GM23338 (cell line): ENCODE measurements around the gene MED17. TPM values are rescaled to one million over a fixed set of nuclear protein-coding genes. Genes with fewer than 3 reads are reported as not detected.

Source experiments
- ATAC-seq: fragments of 200-7000 bp; cut with Tn5 transposase; 3 replicates; pipeline ENCODE4 v1.9.1; 2020
- DNase-seq: peaks from one replicate; pipeline ENCODE4 v3.0.0-alpha.2; 2015; ENCODE audit warnings: low spot score
- H2AFZ ChIP-seq: fragments of 200-600 bp; sonication (generic); 2 replicates; pipeline ENCODE4 v1.8.0; 2016; ENCODE audit warnings: antibody characterized with exemption, mild to moderate bottlenecking, moderate library complexity
- H3F3A ChIP-seq: fragments of 200-600 bp; sonication (generic); replicated peaks from 2 replicates; pipeline ENCODE4 v1.8.0; 2017; ENCODE audit warnings: antibody characterized with exemption, mixed run types, low read depth
- H3K27ac ChIP-seq: fragments of 200-600 bp; sonication (generic); 2 replicates; pipeline ENCODE4 v1.6.1; 2016; ENCODE audit warnings: low read depth
- H3K27me3 ChIP-seq: fragments of 200-600 bp; sonication (generic); 2 replicates; pipeline ENCODE4 v1.8.0; 2016; ENCODE audit warnings: mild to moderate bottlenecking, mixed run types, moderate library complexity; ENCODE audit not compliant: insufficient read depth
- H3K36me3 ChIP-seq: fragments of 200-600 bp; sonication (generic); 2 replicates; pipeline ENCODE4 v1.8.0; 2016; ENCODE audit warnings: mild to moderate bottlenecking; ENCODE audit not compliant: insufficient read depth
- H3K4me1 ChIP-seq: fragments of 200-600 bp; sonication (generic); 2 replicates; pipeline ENCODE4 v1.8.0; 2016; ENCODE audit warnings: mild to moderate bottlenecking, moderate library complexity; ENCODE audit not compliant: insufficient read depth
- H3K4me2 ChIP-seq: fragments of 200-600 bp; sonication (generic); 2 replicates; pipeline ENCODE4 v1.7.1; 2017; ENCODE audit warnings: mixed run types
- H3K4me3 ChIP-seq: fragments of 200-600 bp; sonication (generic); 2 replicates; pipeline ENCODE4 v1.6.1; 2016; ENCODE audit warnings: mixed run types
- H3K79me2 ChIP-seq: fragments of 200-600 bp; sonication (generic); replicated peaks from 2 replicates; pipeline ENCODE4 v1.8.0; 2017; ENCODE audit warnings: mild to moderate bottlenecking; ENCODE audit not compliant: insufficient read depth
- H3K9me2 ChIP-seq: fragments of 200-600 bp; sonication (generic); 2 replicates; pipeline ENCODE4 v1.8.0; 2017; ENCODE audit not compliant: insufficient read depth
- H4K20me1 ChIP-seq: fragments of 200-600 bp; sonication (generic); replicated peaks from 2 replicates; pipeline ENCODE4 v1.8.0; 2017; ENCODE audit warnings: mild to moderate bottlenecking; ENCODE audit not compliant: insufficient read depth
- H3K27ac Mint-ChIP-seq: 2 replicates; pipeline ENCODE4 v1.8.0; 2020; ENCODE audit warnings: inconsistent platforms, mild to moderate bottlenecking, moderate library complexity, mixed read lengths
- H3K27me3 Mint-ChIP-seq: 3 replicates; pipeline ENCODE4 v1.8.0; 2022; ENCODE audit warnings: low read depth, mild to moderate bottlenecking, moderate library complexity, mixed read lengths, inconsistent platforms; ENCODE audit not compliant: insufficient read depth, poor library complexity
- H3K36me3 Mint-ChIP-seq: 3 replicates; pipeline ENCODE4 v1.8.0; 2021; ENCODE audit warnings: low read depth, mild to moderate bottlenecking, inconsistent platforms, moderate library complexity, mixed read lengths
- H3K4me1 Mint-ChIP-seq: 3 replicates; pipeline ENCODE4 v1.8.0; 2020; ENCODE audit warnings: mild to moderate bottlenecking, inconsistent platforms, mixed read lengths
- H3K4me3 Mint-ChIP-seq: 3 replicates; pipeline ENCODE4 v1.8.0; 2021; ENCODE audit warnings: moderate library complexity, mild to moderate bottlenecking, inconsistent platforms, mixed read lengths
- H3K9me3 Mint-ChIP-seq: 3 replicates; pipeline ENCODE4 v1.8.0; 2020; ENCODE audit warnings: moderate library complexity, mild to moderate bottlenecking, inconsistent platforms, mixed read lengths
- POLR2AphosphoS5 ChIP-seq: IDR thresholded peaks from 2 replicates; pipeline ENCODE4 v1.6.1; 2016; ENCODE audit warnings: antibody characterized with exemption, low read depth
- STAT1 ChIP-seq: IDR thresholded peaks from one replicate; pipeline ENCODE4 v1.6.1; 2016; ENCODE audit warnings: antibody characterized with exemption; ENCODE audit not compliant: unreplicated experiment
- ZNF114 ChIP-seq: fragments of 250-450 bp; sonication (Bioruptor Pico); IDR thresholded peaks from 2 replicates; pipeline ENCODE4 v1.5.0; 2020; ENCODE audit warnings: mild to moderate bottlenecking, moderate library complexity
- polyA plus RNA-seq: library from polyadenylated mRNA; unstranded; fragments of >200 nt; fragmentation: Nextera tagmentation; extraction: Ambion mirVana; gene quantifications from 2 replicates; pipeline ENCODE4 v1.2.1, GENCODE V29; 2016
- total RNA-seq: library from RNA; depleted of rRNA; stranded (reverse); fragments of >200 nt; shearing (Covaris generic); gene quantifications from 2 replicates; pipeline ENCODE4 v1.2.3, GENCODE V29; 2014
- TF ChIP-seq, protein P1 (sequence below), 2 experiments: fragments of 200-600 bp in 1 of 2; sonication (generic) in 1 of 2; conservative IDR thresholded peaks; 2 replicates each; pipeline versions ENCODE4 v1.5.1 to v1.6.1; 2016 to 2017; ENCODE audit warnings: antibody characterized with exemption in 2 of 2, low read depth in 2 of 2, mild to moderate bottlenecking in 2 of 2, moderate library complexity in 1 of 2

The MED17 gene
- total and polyA plus RNA-seq, 2 experiments from 2014 or later: 19.1 to 31.2 TPM

DNA sequence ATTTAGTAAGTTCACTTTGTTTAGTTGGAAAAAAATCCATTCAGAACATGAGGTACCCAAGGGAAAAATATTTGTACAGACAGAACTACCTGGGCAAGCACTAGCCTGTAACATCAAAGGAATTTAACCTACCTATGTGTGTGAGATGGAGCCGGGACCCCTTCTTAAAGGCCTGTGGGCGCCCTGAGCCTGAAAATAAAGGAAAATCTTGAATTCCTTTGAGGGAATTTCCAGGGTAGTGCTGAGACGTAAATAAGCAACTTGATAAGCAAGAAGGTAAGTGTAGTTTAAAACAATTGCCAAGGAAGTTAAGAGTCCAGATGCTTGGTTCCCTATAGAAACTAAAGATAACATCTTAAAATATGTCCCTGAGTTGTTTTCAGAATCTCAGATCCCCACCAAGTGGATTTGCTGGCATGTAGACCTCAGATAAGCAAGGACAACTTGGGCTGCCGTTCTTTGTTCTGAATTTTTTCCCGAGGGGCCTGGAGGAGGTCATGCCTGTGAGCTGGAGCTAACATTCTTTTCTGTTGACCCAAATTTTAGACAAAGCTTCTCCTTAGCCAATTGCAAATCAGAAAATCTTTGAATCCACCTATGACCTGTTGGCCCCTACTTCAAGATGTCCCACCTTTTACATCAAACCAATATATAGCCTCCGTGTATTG lies 31.0 kb downstream of the MED17 start:
- peaks cover 17% of the 10 kb centered on the region for H3K4me1 Mint-ChIP-seq
- H3K4me1 ChIP-seq: peaks cover 14% of the 10 kb centered on the region; the same call in 1 of the 2 replicates
- no peak overlapping the region for H3K27ac Mint-ChIP-seq
- no peak overlapping the region for H3K4me3 Mint-ChIP-seq
- no peak overlapping the region for H3K4me3 ChIP-seq
- no peak overlapping the region for H3K4me2 ChIP-seq
- no peaks in the 10 kb centered on the region for H3F3A ChIP-seq
- no peak overlapping the region for H2AFZ ChIP-seq
- no peaks in the 10 kb centered on the region for H3K9me3 Mint-ChIP-seq
- H3K9me2 ChIP-seq: no peaks in the 10 kb centered on the region; the same call in 1 of the 2 replicates
- TF ChIP-seq, protein P1, sequence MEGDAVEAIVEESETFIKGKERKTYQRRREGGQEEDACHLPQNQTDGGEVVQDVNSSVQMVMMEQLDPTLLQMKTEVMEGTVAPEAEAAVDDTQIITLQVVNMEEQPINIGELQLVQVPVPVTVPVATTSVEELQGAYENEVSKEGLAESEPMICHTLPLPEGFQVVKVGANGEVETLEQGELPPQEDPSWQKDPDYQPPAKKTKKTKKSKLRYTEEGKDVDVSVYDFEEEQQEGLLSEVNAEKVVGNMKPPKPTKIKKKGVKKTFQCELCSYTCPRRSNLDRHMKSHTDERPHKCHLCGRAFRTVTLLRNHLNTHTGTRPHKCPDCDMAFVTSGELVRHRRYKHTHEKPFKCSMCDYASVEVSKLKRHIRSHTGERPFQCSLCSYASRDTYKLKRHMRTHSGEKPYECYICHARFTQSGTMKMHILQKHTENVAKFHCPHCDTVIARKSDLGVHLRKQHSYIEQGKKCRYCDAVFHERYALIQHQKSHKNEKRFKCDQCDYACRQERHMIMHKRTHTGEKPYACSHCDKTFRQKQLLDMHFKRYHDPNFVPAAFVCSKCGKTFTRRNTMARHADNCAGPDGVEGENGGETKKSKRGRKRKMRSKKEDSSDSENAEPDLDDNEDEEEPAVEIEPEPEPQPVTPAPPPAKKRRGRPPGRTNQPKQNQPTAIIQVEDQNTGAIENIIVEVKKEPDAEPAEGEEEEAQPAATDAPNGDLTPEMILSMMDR (conservative IDR thresholded peaks at IDR 0.05; ENCODE audit: low read depth in 2 of 2): no peak
- H3K36me3 Mint-ChIP-seq: peaks cover 42% of the 10 kb centered on the region; the same call in 2 of the 3 replicates
- H3K79me2 ChIP-seq: no peaks in the 10 kb centered on the region
- H3K36me3 ChIP-seq: peaks cover 37% of the 10 kb centered on the region
- peak overlapping the region; percentile 65; the same call in 1 of the 2 replicates for H3K27ac ChIP-seq
- peaks cover 7% of the 10 kb centered on the region for H4K20me1 ChIP-seq
- H3K27me3 ChIP-seq: no peaks in the 10 kb centered on the region
- H3K27me3 Mint-ChIP-seq: peaks cover 2% of the 10 kb centered on the region
- DNase-seq (no peak), ATAC-seq (no peak)

- no peak overlapping the region for H2AFZ ChIP-seq
- Mint-ChIP-seq H3K27me3 (peaks cover 4% of the 10 kb centered on the region), H3K4me3 (no peak overlapping the region), H3K27ac (no peak overlapping the region), H3K4me1 (peaks cover 25% of the 10 kb centered on the region), H3K36me3 (peaks cover 18% of the 10 kb centered on the region; the same call in 2 of the 3 replicates), H3K9me3 (no peaks in the 10 kb centered on the region)
- no peaks in the 10 kb centered on the region for H3F3A ChIP-seq
- no peaks in the 10 kb centered on the region; the same call in 1 of the 2 replicates for H4K20me1 ChIP-seq
- H3K9me2 ChIP-seq: no peaks in the 10 kb centered on the region; the same call in 1 of the 2 replicates
- ATAC-seq (no peak), DNase-seq (no peak)
- no peak overlapping the region for H3K4me3 ChIP-seq
- H3K27ac ChIP-seq: no peak overlapping the region; the same call in 1 of the 2 replicates
- H3K4me2 ChIP-seq: no peak overlapping the region
- no peaks in the 10 kb centered on the region for H3K79me2 ChIP-seq
- TF ChIP-seq, protein P1 (conservative IDR thresholded peaks at IDR 0.05; ENCODE audit: low read depth in 2 of 2): no peak
- TF ChIP-seq ZNF114 (CRISPR knock-in tag) (no peak), STAT1 (no peak), POLR2AphosphoS5 (no peak)
- H3K36me3 ChIP-seq: peaks cover 18% of the 10 kb centered on the region
- H3K4me1 ChIP-seq: peaks cover 17% of the 10 kb centered on the region; the same call in 1 of the 2 replicates
- H3K27me3 ChIP-seq: no peaks in the 10 kb centered on the region
These were observed 33.6 kb downstream of the MED17 start for GRCh38 chr11:93817426-93818348.
